PC-3 (cell line): ENCODE measurements around the gene UBR4. TPM values are rescaled to one million over a fixed set of nuclear protein-coding genes. Genes with fewer than 3 reads are reported as not detected.
A peak's percentile ranks its signal among the peaks of the same experiment; 100 is the strongest.

Source experiments
- ATAC-seq: fragments of 200-7000 bp; cut with Tn5 transposase; 2 replicates; pipeline ENCODE4 v1.9.1; 2020; ENCODE audit warnings: mild to moderate bottlenecking, moderate library complexity
- BruUV-seq: library from RNA; stranded (reverse); fragments of 400-500 nt; replicated peaks from 2 replicates; lab custom pipeline; 2021; lab: Mats Ljungman, UMichigan
- CTCF ChIA-PET: fragments of 300-600 bp; sonication (Branson Sonifier 250); formaldehyde crosslinking; loops from one replicate; lab custom pipeline; 2022; ENCODE audit warnings: antibody characterized with exemption; lab: Charles Lee
- POLR2A ChIA-PET: fragments of 300-600 bp; sonication (Branson Sonifier 250); formaldehyde crosslinking; loops from one replicate; lab custom pipeline; 2022; ENCODE audit warnings: antibody characterized with exemption; ENCODE audit not compliant: unreplicated experiment; lab: Charles Lee
- DNase-seq: peaks from one replicate; pipeline ENCODE4 v3.0.0-alpha.2; 2015
- H2AFZ ChIP-seq: fragments of 300-600 bp; sonication (generic); 2 replicates; pipeline ENCODE4 v1.6.0; 2016; ENCODE audit warnings: antibody characterized with exemption, low read length
- H3F3A ChIP-seq: fragments of 300-600 bp; sonication (generic); one replicate; pipeline ENCODE4 v1.6.0; 2017; ENCODE audit warnings: antibody characterized with exemption, low read length, control low read depth, mild to moderate bottlenecking; ENCODE audit not compliant: unreplicated experiment
- H3K27ac ChIP-seq: fragments of 300-600 bp; sonication (generic); 2 replicates; pipeline ENCODE4 v1.5.1; 2016; ENCODE audit warnings: mild to moderate bottlenecking, low read length
- H3K27me3 ChIP-seq: fragments of 300-600 bp; sonication (generic); 2 replicates; pipeline ENCODE4 v1.6.1; 2016; ENCODE audit warnings: low read length, mixed read lengths
- H3K36me3 ChIP-seq: fragments of 300-600 bp; sonication (generic); 2 replicates; pipeline ENCODE4 v1.6.1; 2016; ENCODE audit warnings: low read depth, mixed run types, low read length, mixed read lengths
- H3K4me1 ChIP-seq: fragments of 300-600 bp; sonication (generic); 2 replicates; pipeline ENCODE4 v1.5.1; 2016; ENCODE audit warnings: low read length; ENCODE audit not compliant: insufficient read depth
- H3K4me2 ChIP-seq: fragments of 300-600 bp; sonication (generic); 2 replicates; pipeline ENCODE4 v1.6.0; 2016; ENCODE audit warnings: low read length
- H3K4me3 ChIP-seq: fragments of 300-600 bp; sonication (generic); 2 replicates; pipeline ENCODE4 v1.5.1; 2016; ENCODE audit warnings: mild to moderate bottlenecking, low read length, mixed read lengths
- H3K79me2 ChIP-seq: fragments of 300-600 bp; sonication (generic); 2 replicates; pipeline ENCODE4 v1.6.1; 2017; ENCODE audit warnings: low read length, mixed read lengths
- H3K9ac ChIP-seq: fragments of 300-600 bp; sonication (generic); 2 replicates; pipeline ENCODE4 v1.6.0; 2016; ENCODE audit warnings: mild to moderate bottlenecking, low read length
- H3K9me2 ChIP-seq: fragments of 300-600 bp; sonication (generic); replicated peaks from 2 replicates; pipeline ENCODE4 v1.6.1; 2016; ENCODE audit warnings: mixed run types, low read length, mixed read lengths
- H3K9me3 ChIP-seq: fragments of 300-600 bp; sonication (generic); 2 replicates; pipeline ENCODE4 v1.6.1; 2016; ENCODE audit warnings: low read length, mixed read lengths
- H4K20me1 ChIP-seq: fragments of 300-600 bp; sonication (generic); 2 replicates; pipeline ENCODE4 v1.6.1; 2016; ENCODE audit warnings: low read length, mixed read lengths
- EZH2 ChIP-seq: fragments of 300-600 bp; sonication (generic); IDR thresholded peaks from one replicate; pipeline ENCODE4 v1.6.1; 2017; ENCODE audit warnings: antibody characterized with exemption, mild to moderate bottlenecking, low read length; ENCODE audit not compliant: unreplicated experiment
- EZH2phosphoT487 ChIP-seq: fragments of 300-600 bp; sonication (generic); IDR thresholded peaks from 2 replicates; pipeline ENCODE4 v1.6.1; 2018; ENCODE audit warnings: mild to moderate bottlenecking, antibody characterized with exemption, low read length, borderline replicate concordance
- intact Hi-C: fragments of 100-400 bp; cut with micrococcal nuclease; formaldehyde crosslinking; loops from 2 replicates; pipeline ENCODE4 v1.9.0; 2023
- total RNA-seq: library from RNA; depleted of rRNA; stranded (reverse); fragments of >200 nt; gene quantifications from 2 replicates; pipeline ENCODE4 v1.2.3, GENCODE V29; 2014
- TF ChIP-seq, protein P1 (sequence below): fragments of 300-600 bp; sonication (generic); conservative IDR thresholded peaks from 2 replicates; pipeline ENCODE4 v1.5.1; 2017; ENCODE audit warnings: antibody characterized with exemption, low read depth, mild to moderate bottlenecking, low read length

UBR4 gene
- total RNA-seq, 1 experiment from 2014 or later: 141 TPM

DNA sequence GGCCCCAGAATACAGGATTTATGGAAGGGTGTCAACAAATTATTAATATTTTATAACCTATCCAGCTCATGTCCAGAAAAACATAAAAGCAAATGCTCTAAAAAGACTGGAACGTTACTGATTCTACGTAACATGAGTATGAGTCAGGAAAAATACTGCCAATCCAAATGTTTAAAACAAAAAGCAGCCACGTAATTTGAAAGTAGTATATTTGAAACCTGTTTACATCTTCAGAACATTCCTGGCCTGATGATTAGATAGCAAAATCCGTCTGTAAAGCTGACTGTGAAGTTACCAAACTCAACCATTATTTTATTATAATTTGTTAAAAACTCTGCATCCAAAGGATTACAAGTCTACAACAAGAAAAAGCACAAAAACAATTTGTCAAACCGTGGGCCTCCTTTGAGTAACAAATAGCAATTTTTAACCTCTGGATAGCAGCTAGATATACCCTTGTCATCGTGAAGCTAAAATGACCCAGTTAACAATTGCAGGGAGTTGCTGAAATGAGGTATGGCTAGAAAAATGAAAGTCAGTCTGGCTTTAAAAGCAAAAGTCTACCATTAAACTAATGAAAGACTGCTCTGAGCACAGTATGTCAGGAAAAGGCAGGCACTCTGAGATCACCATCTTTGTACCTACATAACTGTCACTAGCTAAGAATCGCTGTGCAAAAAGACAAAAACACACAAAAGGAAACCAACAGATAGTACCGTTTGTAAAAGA lies 1.2 kb downstream of the UBR4 start:
- H3K4me2 ChIP-seq: peak overlapping the region; percentile 98
- H3K9me2 ChIP-seq: no peaks in the 10 kb centered on the region
- CTCF ChIA-PET: no interaction called here
- no TSS peak for BruUV-seq
- no peaks in the 10 kb centered on the region for H3K27me3 ChIP-seq
- H2AFZ ChIP-seq: no peak overlapping the region
- H3K9ac ChIP-seq: peak overlapping the region; percentile 80
- peak overlapping the region; percentile 94 for H3K4me3 ChIP-seq
- intact Hi-C loops: no loop called here
- ATAC-seq (no peak), DNase-seq (peak; percentile 43)
- H4K20me1 ChIP-seq: peaks cover 33% of the 10 kb centered on the region
- POLR2A ChIA-PET: no interaction called here
- peaks cover 99% of the 10 kb centered on the region for H3K79me2 ChIP-seq
- H3K9me3 ChIP-seq: no peaks in the 10 kb centered on the region
- TF ChIP-seq, protein P1, sequence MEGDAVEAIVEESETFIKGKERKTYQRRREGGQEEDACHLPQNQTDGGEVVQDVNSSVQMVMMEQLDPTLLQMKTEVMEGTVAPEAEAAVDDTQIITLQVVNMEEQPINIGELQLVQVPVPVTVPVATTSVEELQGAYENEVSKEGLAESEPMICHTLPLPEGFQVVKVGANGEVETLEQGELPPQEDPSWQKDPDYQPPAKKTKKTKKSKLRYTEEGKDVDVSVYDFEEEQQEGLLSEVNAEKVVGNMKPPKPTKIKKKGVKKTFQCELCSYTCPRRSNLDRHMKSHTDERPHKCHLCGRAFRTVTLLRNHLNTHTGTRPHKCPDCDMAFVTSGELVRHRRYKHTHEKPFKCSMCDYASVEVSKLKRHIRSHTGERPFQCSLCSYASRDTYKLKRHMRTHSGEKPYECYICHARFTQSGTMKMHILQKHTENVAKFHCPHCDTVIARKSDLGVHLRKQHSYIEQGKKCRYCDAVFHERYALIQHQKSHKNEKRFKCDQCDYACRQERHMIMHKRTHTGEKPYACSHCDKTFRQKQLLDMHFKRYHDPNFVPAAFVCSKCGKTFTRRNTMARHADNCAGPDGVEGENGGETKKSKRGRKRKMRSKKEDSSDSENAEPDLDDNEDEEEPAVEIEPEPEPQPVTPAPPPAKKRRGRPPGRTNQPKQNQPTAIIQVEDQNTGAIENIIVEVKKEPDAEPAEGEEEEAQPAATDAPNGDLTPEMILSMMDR: no peak
- TF ChIP-seq EZH2phosphoT487 (no peak), EZH2 (no peak)
- H3K27ac ChIP-seq: peak overlapping the region; percentile 26; the same call in 1 of the 2 replicates
- peaks cover 44% of the 10 kb centered on the region for H3K4me1 ChIP-seq
- H3F3A ChIP-seq: no peaks in the 10 kb centered on the region
- H3K36me3 ChIP-seq: peaks cover 11% of the 10 kb centered on the region; the same call in 1 of the 2 replicates

DNA sequence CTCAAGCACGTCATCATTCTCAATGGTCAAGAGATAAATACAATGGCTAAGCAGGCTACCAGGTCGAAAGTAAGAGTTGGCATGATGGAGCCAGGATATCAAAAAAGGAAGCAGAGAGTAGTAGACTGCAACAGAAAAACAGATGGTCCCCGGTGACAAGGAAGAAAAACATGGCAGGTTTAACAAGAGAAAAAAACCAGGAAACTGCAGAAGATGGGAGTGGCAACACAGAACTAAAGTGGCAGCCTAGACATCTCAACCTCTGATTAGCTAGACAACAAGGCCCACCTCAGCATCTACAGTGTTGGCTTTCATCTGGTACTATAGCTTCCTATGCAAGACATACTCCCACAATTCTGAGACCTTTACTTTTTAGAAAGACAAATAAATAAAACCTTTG lies 3.1 kb downstream of the UBR4 start:
- H3K27me3 ChIP-seq: no peaks in the 10 kb centered on the region
- no peaks in the 10 kb centered on the region for H3K9me2 ChIP-seq
- ChIA-PET CTCF (no interaction called here), POLR2A (no interaction called here)
- no peak overlapping the region for H3K9ac ChIP-seq
- H3K4me2 ChIP-seq: no peak overlapping the region
- peaks cover 51% of the 10 kb centered on the region for H3K4me1 ChIP-seq
- TF ChIP-seq EZH2phosphoT487 (no peak), EZH2 (no peak)
- TF ChIP-seq, protein P1: no peak
- H3K79me2 ChIP-seq: peaks cover 96% of the 10 kb centered on the region
- no peak overlapping the region for H3K4me3 ChIP-seq
- no peaks in the 10 kb centered on the region for H3F3A ChIP-seq
- DNase-seq (no peak), ATAC-seq (no peak)
- no peaks in the 10 kb centered on the region for H3K9me3 ChIP-seq
- H4K20me1 ChIP-seq: peaks cover 45% of the 10 kb centered on the region
- no peak overlapping the region for H2AFZ ChIP-seq
- intact Hi-C loops: no loop called here
- H3K36me3 ChIP-seq: no peaks in the 10 kb centered on the region
- no peak overlapping the region for H3K27ac ChIP-seq
- BruUV-seq: no TSS peak

- H3K4me2 ChIP-seq: no peak overlapping the region
- H3K9me3 ChIP-seq: no peaks in the 10 kb centered on the region
- peaks cover 96% of the 10 kb centered on the region for H3K79me2 ChIP-seq
- ChIA-PET CTCF (no interaction called here), POLR2A (interaction anchor here (0.6 kb wide), 1 partner anchor 1383 kb away, joined by 20 read pairs; no protein-coding TSS in a partner anchor)
- H3K36me3 ChIP-seq: peaks cover 7% of the 10 kb centered on the region
- TF ChIP-seq EZH2phosphoT487: no peak
- no peak for TF ChIP-seq EZH2
- TF ChIP-seq, protein P1: no peak
- BruUV-seq: no TSS peak
- H3K27ac ChIP-seq: no peak overlapping the region
- peaks cover 42% of the 10 kb centered on the region for H3K4me1 ChIP-seq
- H4K20me1 ChIP-seq: peaks cover 48% of the 10 kb centered on the region
- no peaks in the 10 kb centered on the region for H3K27me3 ChIP-seq
- DNase-seq (no peak), ATAC-seq (no peak)
- no peaks in the 10 kb centered on the region for H3K9me2 ChIP-seq
- H3F3A ChIP-seq: no peaks in the 10 kb centered on the region
- intact Hi-C loops: no loop called here
- H2AFZ ChIP-seq: no peak overlapping the region
- no peak overlapping the region for H3K9ac ChIP-seq
- H3K4me3 ChIP-seq: no peak overlapping the region
These were observed 4.2 kb downstream of the UBR4 start for GRCh38 chr1:19205845-19206244.
